Measurements from ENCODE around the gene ARL8B. TPM values are rescaled to one million over a fixed set of nuclear protein-coding genes. Genes with fewer than 3 reads are reported as not detected.

The ARL8B gene
- total and polyA plus RNA-seq, 9 of the 15 experiments (the other 6 are each of a cell fraction or from before 2014, with no cell fraction given), result 28.5 to 99.4 (median 77.2) TPM

DNA sequence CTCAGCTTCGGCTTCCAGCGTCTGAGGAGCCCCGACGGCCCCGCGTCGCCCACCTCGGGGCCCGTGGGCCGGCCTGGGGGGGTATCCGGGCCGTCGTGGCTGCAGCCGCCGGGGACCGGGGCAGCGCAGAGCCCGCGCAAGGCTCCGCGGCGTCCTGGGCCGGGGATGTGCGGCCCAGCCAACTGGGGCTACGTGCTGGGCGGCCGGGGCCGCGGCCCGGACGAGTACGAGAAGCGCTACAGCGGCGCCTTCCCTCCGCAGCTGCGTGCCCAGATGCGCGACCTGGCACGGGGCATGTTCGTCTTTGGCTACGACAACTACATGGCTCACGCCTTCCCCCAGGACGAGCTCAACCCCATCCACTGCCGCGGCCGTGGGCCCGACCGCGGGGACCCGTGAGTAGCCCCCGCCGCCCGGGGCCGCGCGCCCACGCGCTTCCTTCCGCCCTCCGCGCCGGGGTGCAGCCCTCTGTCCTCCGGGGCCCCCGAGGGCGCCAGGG, 65.9 kb downstream of the ARL8B start (continued):
- TF ChIP-seq, protein P1, sequence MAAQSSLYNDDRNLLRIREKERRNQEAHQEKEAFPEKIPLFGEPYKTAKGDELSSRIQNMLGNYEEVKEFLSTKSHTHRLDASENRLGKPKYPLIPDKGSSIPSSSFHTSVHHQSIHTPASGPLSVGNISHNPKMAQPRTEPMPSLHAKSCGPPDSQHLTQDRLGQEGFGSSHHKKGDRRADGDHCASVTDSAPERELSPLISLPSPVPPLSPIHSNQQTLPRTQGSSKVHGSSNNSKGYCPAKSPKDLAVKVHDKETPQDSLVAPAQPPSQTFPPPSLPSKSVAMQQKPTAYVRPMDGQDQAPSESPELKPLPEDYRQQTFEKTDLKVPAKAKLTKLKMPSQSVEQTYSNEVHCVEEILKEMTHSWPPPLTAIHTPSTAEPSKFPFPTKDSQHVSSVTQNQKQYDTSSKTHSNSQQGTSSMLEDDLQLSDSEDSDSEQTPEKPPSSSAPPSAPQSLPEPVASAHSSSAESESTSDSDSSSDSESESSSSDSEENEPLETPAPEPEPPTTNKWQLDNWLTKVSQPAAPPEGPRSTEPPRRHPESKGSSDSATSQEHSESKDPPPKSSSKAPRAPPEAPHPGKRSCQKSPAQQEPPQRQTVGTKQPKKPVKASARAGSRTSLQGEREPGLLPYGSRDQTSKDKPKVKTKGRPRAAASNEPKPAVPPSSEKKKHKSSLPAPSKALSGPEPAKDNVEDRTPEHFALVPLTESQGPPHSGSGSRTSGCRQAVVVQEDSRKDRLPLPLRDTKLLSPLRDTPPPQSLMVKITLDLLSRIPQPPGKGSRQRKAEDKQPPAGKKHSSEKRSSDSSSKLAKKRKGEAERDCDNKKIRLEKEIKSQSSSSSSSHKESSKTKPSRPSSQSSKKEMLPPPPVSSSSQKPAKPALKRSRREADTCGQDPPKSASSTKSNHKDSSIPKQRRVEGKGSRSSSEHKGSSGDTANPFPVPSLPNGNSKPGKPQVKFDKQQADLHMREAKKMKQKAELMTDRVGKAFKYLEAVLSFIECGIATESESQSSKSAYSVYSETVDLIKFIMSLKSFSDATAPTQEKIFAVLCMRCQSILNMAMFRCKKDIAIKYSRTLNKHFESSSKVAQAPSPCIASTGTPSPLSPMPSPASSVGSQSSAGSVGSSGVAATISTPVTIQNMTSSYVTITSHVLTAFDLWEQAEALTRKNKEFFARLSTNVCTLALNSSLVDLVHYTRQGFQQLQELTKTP (IDR thresholded peaks at IDR 0.05; ENCODE audit: low read depth in 1 of 2, partially characterized antibody in 2 of 2), result no peak
- TF ChIP-seq ZNF561 (CRISPR knock-in tag; conservative IDR thresholded peaks at IDR 0.05), result no peak
- peak; percentile 49; the same call in 1 of the 2 replicates for TF ChIP-seq HNRNPL (IDR thresholded peaks at IDR 0.05; ENCODE audit: low read depth, low read length)
- peak; percentile 23 for TF ChIP-seq HNRNPLL (IDR thresholded peaks at IDR 0.05; ENCODE audit: low read depth, low read length, poor library complexity, severe bottlenecking)
- peak; percentile 10; the same call in 1 of the 2 replicates for TF ChIP-seq CTBP1 (IDR thresholded peaks at IDR 0.05; ENCODE audit: borderline replicate concordance)
- TF ChIP-seq, protein P2, sequence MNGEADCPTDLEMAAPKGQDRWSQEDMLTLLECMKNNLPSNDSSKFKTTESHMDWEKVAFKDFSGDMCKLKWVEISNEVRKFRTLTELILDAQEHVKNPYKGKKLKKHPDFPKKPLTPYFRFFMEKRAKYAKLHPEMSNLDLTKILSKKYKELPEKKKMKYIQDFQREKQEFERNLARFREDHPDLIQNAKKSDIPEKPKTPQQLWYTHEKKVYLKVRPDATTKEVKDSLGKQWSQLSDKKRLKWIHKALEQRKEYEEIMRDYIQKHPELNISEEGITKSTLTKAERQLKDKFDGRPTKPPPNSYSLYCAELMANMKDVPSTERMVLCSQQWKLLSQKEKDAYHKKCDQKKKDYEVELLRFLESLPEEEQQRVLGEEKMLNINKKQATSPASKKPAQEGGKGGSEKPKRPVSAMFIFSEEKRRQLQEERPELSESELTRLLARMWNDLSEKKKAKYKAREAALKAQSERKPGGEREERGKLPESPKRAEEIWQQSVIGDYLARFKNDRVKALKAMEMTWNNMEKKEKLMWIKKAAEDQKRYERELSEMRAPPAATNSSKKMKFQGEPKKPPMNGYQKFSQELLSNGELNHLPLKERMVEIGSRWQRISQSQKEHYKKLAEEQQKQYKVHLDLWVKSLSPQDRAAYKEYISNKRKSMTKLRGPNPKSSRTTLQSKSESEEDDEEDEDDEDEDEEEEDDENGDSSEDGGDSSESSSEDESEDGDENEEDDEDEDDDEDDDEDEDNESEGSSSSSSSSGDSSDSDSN (IDR thresholded peaks at IDR 0.05; ENCODE audit: borderline replicate concordance in 1 of 2, low read depth in 2 of 2, low read length in 2 of 2), result peak; percentile 53 to 79; a peak in 3 of 4 replicates
- peak; percentile 34 for TF ChIP-seq HMGN3 (IDR thresholded peaks at IDR 0.05; ENCODE audit: borderline replicate concordance, extremely low read depth, insufficient read length, low read depth, low read length)
- TF ChIP-seq BDP1 (IDR thresholded peaks at IDR 0.05; ENCODE audit: insufficient read depth, insufficient read length), result no peak
- TF ChIP-seq, protein P3, sequence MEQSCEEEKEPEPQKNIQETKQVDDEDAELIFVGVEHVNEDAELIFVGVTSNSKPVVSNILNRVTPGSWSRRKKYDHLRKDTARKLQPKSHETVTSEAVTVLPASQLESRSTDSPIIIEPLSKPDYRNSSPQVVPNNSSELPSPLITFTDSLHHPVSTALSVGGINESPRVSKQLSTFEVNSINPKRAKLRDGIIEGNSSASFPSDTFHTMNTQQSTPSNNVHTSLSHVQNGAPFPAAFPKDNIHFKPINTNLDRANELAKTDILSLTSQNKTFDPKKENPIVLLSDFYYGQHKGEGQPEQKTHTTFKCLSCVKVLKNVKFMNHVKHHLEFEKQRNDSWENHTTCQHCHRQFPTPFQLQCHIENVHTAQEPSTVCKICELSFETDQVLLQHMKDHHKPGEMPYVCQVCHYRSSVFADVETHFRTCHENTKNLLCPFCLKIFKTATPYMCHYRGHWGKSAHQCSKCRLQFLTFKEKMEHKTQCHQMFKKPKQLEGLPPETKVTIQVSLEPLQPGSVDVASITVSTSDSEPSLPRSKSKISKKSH (CRISPR knock-in tag; IDR thresholded peaks at IDR 0.05), result no peak
- TF ChIP-seq SIN3A (IDR thresholded peaks at IDR 0.05; ENCODE audit: borderline replicate concordance in 2 of 2, control insufficient read depth in 1 of 2, low read depth in 2 of 2, low read length in 2 of 2), result peak in 1 of 2 experiments; percentile 54; a peak in 1 of 4 replicates
- TF ChIP-seq ZNF263 (CRISPR knock-in tag; IDR thresholded peaks at IDR 0.05; ENCODE audit: borderline replicate concordance), result no peak
- TF ChIP-seq, protein P4, sequence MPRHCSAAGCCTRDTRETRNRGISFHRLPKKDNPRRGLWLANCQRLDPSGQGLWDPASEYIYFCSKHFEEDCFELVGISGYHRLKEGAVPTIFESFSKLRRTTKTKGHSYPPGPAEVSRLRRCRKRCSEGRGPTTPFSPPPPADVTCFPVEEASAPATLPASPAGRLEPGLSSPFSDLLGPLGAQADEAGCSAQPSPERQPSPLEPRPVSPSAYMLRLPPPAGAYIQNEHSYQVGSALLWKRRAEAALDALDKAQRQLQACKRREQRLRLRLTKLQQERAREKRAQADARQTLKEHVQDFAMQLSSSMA (CRISPR knock-in tag; IDR thresholded peaks at IDR 0.05), result no peak
- TF ChIP-seq NONO (IDR thresholded peaks at IDR 0.05; ENCODE audit: low read depth in 2 of 2, low read length in 1 of 2), result peak; percentile 58 to 65; a peak in 2 of 4 replicates

Measured in K562 (cell line).